Mononuclear cell (primary cell): Measurements from ENCODE around the gene TRAIP. TPM values are rescaled to one million over a fixed set of nuclear protein-coding genes. Genes with fewer than 3 reads are reported as not detected.

Experiments used
- H3K27me3 ChIP-seq: 2 replicates; pipeline ENCODE4 v1.6.0; 2011; ENCODE audit warnings: low read length, control low read depth; ENCODE audit not compliant: insufficient read depth
- H3K4me1 ChIP-seq: 2 replicates; pipeline ENCODE4 v1.5.1; 2011; ENCODE audit warnings: mild to moderate bottlenecking, low read length, control low read depth; ENCODE audit not compliant: insufficient read depth
- H3K4me3 ChIP-seq: 2 replicates; pipeline ENCODE4 v1.5.1; 2011; ENCODE audit warnings: mild to moderate bottlenecking, low read length, moderate library complexity
- H3K9me3 ChIP-seq: 2 replicates; pipeline ENCODE4 v1.5.1; 2011; ENCODE audit warnings: low read depth, mild to moderate bottlenecking, control low read depth, low read length
- total RNA-seq: library from RNA; depleted of rRNA; stranded (reverse); fragments of >200 nt; gene quantifications from one replicate; pipeline ENCODE4 v1.2.3, GENCODE V29; 2012

Gene TRAIP
- total RNA-seq, 1 donor, result 3.3 TPM

DNA sequence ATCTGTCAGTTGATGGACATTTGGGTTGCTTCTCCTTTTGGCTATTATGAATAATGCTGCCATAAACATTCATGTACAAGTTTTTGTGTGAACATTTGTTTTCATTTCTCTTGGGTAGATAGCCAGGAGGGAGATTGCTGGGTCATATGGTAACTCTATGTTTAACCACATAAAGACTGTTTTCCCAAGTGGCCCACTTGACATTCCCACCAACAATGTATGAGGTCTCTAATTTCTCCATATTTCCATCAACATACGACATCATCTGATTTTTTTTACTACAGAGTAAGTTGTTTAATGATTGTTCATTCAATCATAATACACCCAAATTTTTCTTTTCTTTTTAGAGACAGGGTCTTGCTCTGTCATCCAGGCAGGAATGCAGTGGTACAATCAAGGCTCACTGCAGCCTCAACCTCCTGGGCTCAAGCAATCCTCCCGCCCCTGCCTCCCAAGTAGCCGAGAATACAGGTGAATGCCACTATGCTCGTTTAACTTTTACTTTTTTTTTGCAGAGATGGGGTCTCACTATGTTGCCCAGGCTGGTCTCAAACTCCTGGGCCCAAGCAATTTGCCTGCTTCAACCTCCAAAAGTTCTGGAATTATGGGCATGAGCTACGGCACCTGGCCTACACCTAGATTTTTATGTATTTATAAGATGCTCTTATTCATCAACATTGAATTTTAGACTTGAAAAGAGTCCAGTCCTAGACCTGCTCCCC is 76.8 kb downstream of the TRAIP start:
- H3K4me3 ChIP-seq, result no peak overlapping the region
- no peaks in the 10 kb centered on the region for H3K9me3 ChIP-seq
- peaks cover 12% of the 10 kb centered on the region for H3K4me1 ChIP-seq
- no peaks in the 10 kb centered on the region for H3K27me3 ChIP-seq

Other genes starting within 250 kb of the TRAIP start
- gene APEH, start 182.2 kb downstream of the TRAIP start, total RNA-seq, result 30.7 TPM
- 2.1 TPM for gene MST1, start 167.1 kb downstream of the TRAIP start, total RNA-seq
- gene RNF123, start 167.0 kb downstream of the TRAIP start, total RNA-seq, result 6.2 TPM
- gene AMIGO3, start 136.9 kb downstream of the TRAIP start, total RNA-seq, result 3.8 TPM
- gene GMPPB, start 132.6 kb downstream of the TRAIP start, total RNA-seq, result 13.3 TPM
- 31.7 TPM for gene IP6K1, start 70.0 kb downstream of the TRAIP start, total RNA-seq
- gene CDHR4, start 56.7 kb downstream of the TRAIP start, total RNA-seq, result not detected
- gene INKA1, start 53.3 kb downstream of the TRAIP start, total RNA-seq, result 1.5 TPM
- gene UBA7, start 42.6 kb downstream of the TRAIP start, total RNA-seq, result 57.9 TPM
- gene CAMKV, start 13.3 kb upstream of the TRAIP start, total RNA-seq, result not detected
- 0.10 TPM for gene MST1R, start 47.3 kb upstream of the TRAIP start, total RNA-seq
- 0.73 TPM for gene MON1A, start 73.2 kb upstream of the TRAIP start, total RNA-seq
- gene RBM6, start 83.6 kb upstream of the TRAIP start, total RNA-seq, result 59.0 TPM
- gene RBM5, start 232.4 kb upstream of the TRAIP start, total RNA-seq, result 375 TPM